Midbrain (tissue), 1 donor: ENCODE results near the gene THAP6.
"Not testable (repeated sequence)": the region's sequence is repeated elsewhere in the genome, so short reads cannot be mapped to it uniquely, and the experiment has no call there.

Experiments used
- DNase-seq: peaks from one replicate; lab custom pipeline; 2025; lab: John Stamatoyannopoulos, UW

The THAP6 gene

DNA sequence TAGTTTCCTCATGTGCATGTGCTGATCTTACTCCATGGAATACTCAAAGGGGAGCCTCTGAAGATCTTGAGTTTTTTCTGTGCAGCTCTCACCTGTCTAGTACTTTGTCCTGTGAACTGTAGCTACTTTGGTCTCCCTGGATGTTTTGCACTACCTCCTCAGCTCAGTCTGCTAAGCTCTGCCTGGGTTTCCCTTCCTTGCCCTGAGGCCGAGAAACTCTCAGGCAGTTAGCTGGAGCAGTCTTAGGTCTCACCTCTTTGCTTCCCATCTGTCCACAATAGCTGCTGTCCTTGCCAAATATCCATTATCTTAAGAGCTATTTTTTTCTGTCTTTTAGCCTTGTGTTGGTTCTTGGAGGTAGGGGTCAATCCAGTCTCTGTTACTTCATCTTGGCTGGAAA lies 11.6 kb downstream of the THAP6 start:
- DNase-seq = no peak

DNA sequence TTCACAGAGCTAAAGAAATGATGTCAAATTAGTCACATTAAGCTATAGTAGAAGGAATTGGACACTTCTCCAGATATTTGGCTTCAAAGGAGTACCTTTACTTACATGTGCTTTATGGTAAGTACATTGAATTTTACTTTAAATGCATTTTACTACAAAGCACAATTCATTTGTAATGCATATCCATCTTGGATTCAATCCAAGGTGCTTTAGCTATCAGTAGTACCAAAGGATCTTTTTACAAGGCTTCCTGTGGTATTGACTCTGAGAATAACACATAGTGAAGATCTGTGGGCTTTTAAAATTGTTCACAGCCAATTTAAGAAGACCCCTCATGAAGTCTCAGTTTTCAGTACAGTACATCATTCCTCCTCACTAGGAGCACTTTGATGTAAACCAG lies 13.2 kb downstream of the THAP6 start:
- DNase-seq = no peak

DNA sequence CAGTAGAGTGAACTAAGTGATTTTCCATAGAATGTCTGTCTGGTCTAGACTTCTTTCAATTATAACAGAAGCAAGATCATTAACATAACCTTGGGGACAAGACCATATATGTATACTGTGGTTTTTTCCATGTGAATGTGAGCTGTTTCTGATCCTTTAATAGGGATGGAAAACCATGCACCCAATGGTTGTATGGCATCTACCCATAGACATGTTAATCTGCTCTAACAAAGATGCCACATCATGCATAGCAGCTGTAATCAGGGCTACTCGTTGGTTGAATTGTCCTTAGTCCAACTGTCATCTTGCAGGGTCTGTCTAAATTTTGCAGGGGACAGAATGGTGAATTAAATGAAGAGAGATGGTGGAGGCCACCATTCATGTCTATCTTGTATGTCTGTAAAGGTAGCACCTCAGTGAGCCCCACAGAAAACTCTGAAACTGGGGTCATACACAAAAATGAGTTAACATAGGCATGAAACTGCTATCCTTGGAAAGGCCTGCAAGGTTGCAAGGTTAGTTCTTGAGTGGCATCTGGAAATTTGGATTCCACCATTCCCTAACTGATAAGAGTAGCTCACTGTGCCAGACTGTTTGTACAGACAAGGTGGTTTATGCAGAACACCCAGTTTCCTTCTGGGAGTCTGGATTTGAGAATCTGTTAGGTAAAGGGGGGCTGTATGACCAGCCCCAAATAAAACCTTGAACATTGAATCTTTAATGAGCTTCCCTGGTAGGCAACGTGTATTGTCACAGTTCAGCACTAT lies 16.5 kb downstream of the THAP6 start:
- DNase-seq = no peak

DNA sequence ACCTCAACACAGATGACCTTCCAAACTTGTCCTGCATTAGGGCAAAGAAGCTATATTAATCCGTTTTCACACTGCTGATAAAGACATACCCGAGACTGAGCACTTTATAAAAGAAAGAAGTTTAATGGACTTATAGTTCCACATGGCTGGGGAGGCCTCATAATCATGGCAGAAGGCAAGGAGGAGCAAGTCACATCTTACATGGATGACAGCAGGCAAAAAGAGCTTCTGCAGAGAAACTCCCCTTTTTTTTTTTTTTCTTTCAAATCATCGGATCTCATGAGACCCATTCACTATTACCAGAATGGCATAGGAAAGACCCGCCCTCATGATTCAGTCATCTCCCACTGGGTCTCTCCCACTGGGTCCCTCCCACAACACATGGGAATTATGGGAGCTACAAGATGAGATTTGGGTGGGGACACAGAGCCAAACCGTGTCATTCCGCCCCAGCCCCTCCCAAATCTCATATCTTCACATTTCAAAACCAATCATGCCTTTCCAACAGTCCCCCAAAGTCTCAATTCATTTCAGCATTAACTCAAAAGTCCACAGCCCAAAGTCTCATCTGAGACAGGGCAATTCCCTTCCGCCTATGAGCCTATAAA lies 17.4 kb downstream of the THAP6 start:
- not testable (repeated sequence) for DNase-seq

DNA sequence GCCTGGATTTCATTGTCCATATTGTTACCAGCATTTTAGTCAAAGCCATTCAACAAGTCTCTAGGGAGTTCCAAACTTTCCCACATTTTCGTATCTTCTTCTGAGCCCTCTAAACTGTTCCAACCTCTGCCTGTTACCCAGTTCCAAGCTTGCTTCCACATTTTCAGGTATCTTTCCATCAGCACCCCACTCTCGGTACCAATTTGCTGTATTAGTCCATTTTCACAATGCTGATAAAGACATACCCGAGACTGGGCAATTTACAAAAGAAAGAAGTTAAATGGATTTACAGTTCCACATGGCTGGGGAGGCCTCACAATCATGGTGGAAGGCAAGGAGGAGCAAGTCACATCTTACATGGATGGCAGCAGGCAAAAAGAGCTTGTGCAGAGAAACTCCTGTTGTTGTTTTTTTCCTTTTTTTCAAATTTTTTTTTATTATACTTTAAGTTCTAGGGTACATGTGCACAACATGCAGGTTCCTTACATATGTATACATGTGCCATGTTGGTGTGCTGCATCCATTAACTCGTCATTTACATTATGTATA lies 19.1 kb downstream of the THAP6 start:
- not testable (repeated sequence) for DNase-seq

DNA sequence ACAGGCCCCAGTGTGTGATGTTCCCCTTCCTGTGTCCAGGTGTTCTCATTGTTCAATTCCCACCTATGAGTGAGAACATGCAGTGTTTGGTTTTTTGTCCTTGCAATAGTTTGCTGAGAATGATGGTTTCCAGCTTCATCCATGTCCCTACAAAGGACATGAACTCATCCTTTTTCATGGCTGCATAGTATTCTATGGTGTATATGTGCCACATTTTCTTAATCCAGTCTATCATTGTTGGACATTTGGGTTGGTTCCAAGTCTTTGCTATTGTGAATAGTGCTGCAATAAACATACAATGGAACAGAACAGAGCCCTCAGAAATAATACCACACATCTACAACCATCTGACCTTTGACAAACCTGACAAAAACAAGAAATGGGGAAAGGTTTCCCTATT lies 19.7 kb downstream of the THAP6 start:
- DNase-seq = not testable (repeated sequence)

DNA sequence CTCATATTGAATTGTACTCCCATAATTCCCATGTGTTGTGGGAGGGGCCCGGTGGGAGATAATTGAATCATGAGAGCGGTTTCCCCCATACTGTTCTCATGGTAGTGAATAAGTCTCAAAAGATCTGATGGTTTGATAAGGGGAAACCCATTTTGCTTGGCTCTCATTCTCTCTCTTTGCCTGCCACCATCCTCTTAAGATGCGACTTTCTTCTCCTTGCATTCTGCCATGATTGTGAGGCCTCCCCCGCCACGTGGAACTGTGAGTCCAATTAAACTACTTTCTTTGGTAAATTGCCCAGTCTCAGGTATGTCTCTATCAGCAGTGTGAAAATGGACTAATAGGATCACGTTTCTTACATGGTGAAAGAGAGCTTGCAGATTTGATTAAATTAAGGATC lies 23.0 kb downstream of the THAP6 start:
- DNase-seq = not testable (repeated sequence)

DNA sequence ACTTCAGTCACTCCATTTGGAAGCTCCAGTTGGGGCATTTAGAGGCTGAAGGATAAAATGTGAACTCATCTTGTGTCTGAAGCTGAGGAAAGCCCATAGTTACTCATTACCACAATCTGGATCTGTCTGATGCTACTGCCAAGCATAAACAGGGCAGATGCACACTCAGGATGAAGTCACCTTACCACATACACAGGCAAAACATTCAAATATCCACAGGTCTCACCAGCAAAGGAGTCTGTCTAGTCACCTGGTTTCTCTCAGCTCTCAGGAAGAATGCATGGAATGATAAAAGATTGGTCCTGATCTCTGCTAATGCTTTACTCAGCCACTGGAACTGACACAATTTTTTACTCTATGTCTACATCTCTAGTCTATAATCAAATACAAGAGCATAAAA lies 28.6 kb downstream of the THAP6 start:
- no peak for DNase-seq

DNA sequence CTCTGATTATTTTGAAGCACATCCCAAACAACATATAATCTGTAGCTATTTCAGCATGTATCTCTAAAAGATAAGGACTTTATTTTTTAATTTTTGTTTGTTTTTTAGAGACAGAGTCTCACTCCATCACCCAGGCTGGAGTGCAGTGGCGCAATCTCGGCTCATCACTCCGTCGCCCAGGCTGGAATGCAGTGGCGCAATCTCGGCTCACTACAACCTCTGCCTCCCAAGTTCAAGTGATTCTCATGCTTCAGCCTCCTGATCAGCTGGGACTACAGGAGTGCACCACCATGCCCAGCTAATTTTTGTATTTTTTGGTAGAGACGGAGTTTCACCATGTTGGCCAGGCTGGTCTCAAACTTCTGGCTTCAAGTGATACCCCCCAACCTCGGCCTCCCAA lies 29.9 kb downstream of the THAP6 start:
- DNase-seq = not testable (repeated sequence)

DNA sequence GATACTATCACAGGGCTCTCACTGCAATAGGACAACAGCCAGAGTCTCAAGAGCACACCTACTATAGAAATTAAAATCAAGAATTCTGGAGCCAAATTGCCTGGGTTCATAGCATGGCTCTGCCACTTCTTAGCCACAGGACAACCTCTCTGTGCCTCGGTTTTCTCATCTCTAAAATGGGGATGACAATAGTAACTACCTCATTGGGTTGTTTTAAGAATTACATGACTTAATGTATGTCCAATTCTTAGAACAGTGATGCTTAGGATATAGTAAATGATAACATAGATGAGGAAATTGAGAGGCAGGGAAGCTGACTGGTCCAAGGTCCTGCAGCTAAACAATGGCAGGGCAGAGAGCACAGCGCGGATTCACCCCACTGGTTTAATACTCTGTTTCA lies 30.6 kb downstream of the THAP6 start:
- DNase-seq = no peak

DNA sequence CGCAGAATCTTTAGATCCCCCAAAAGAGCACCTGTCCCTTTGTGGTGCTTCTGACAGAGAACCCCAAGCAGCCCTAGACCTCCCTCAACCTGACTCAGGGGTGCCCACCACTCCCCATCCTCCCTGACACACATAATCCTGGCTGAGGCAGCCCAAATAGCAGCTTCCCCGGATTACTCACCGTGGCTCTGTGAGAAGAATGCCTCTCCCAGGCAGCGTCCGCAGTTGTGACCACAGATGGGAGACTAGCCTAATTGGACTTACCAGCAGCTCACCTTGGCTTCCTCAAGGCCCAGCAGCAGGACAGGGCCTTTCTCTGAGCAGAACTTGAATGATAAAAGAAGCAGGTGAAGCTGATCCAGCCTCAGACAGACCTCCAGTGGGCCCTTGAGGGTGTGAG lies 31.3 kb downstream of the THAP6 start:
- no peak for DNase-seq

DNA sequence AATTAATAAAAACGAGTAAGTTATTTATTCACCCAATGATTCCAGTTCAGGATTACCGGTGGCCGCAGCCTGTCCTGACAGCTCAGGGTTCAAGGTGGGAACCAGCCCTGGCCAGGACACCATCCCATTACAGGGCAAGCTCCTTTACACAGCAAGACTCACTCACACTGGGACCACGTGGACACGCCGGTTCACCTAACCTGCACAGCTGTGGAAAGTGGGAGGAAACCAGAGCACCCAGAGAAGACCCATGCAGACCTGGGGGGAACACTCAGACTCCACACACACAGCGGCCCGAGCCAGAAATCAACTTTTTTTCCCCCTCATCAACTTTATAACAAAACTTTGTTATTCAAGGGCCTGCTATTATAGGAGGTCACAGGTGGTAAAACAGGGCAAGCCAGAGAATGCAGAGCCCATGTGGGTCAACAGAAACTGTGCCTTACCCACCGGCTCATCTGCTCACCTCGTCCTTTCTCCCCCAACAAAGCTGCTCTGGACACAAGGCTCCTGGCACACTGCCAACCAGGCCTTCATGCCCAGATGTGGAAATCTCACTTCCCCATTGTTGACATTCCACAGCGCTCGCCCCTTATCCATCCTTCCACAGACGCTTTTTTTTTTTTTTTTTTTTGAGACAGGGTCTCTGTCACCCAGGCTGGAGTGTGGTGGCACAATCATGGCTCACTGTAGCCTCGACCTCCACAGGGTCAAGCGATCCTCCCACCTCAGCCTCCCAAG lies 33.5 kb downstream of the THAP6 start:
- DNase-seq = peak; percentile 0

DNA sequence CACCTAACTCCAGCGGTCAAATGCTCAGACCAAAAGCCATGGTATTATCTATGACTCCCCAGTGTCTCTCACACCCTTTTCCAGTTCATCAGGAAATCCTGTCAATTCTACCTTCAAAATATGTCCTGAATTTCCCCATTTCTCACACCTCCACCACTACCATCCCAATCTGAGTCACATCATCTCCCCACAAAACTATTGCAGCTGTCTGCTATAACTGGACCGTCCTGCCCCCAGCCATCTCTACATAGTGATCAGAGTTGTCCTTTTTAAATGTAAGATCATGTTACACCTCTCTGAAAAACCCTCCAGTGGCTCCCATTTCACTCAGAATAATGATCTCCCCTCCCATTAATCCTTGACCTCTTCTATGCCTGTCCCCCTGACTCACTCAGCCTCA lies 34.7 kb downstream of the THAP6 start:
- no peak for DNase-seq

DNA sequence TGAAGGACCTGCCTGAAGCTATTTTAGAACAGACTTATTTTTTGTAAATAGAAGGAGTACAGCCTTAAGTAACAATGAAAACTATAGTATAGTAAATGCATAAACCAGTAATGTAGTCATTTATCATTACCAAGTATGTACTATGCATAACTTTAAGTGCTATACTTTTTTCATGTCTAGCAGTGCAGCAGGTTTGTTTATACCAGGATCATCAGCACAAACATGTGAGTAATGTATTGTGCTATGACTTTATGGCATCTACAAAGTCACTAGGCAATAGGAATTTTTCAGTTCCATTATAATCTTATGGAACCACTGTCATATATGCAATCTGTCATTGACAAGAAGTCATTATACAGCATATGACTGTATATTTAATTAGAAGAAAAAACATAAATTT lies 38.2 kb downstream of the THAP6 start:
- no peak for DNase-seq

DNA sequence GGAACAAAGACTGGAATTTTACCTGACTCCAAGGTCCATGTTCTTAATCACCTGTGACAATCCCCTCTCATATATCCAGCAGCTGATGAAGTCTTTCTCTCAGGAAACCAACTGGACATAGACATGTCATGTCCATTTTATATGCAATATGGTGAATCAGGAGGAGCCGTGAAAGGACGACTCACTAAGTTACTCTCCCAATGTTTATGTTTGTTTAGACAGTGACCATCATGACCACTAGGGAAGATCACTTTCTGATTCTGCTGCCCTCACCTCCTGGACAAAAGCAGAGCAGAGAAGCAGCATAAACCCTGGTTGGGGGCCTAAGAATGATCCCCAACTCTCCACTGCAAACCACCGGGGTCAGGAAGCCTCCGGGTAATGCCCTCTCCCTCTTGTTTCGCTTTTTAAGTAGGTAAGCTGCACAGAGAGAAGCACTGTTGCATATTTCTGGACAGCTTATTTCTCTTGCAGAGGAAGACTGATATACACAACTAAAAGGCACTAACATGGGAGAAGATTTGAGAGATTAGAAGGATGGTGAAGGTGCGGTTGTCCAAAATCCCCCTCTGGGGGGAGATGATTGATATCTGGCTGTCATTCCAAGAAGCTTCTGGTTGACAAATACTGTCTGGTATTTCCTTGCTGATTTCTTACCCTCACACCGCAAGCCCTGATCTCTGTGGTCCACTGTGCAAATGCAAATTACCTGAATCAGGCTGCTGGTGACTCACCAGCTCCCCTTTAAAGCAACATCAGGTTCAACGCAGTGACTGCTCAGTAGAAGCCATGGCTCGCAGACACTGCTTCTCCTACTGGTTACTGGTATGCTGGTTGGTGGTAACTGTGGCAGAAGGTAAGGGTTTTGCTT lies 41.3 kb downstream of the THAP6 start, which contains the start of gene ODAPH:
TSS of gene ODAPH (plus strand) at position 773 of the 871 bp plus-strand sequence. CDS start at position 790, 17 bp downstream.
- DNase-seq = no peak

DNA sequence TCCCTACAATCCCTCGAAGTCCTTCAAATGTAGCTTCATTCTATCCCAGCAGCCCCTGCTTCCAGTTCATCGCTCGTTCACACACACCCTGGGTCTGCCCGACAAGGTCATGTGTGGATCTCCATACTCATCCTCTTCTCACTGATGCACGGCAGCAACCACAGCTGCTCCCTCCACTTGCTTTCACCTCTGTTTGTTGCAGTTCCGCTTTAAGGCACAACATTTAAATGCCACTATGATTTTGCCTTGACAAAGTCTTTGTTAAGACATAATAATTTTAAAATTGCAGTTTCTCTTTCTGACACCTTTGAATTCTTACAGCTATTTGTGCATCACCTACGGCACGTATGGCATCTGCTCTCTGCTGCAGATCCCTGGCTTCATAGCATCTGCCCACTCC lies 43.4 kb downstream of the THAP6 start:
- DNase-seq = no peak

DNA sequence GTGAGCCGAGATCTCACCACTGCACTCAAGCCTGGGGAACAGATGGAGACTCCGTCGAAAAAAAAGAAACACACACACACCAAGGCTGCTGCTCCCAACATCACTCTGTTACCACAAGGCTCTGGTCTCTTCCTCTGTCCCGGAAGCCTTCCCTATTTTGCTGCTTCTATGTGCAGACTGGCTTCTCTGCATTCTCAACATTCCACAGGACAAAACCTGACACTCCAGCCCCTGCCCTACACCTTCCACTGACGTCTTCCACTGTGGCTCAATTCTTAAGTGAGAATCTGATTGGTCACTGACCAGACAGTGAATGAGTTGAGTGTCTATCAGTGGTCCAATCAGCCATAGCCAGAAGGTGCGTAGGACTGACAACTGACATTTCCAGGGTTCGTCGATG lies 47.5 kb downstream of the THAP6 start:
- no peak for DNase-seq

DNA sequence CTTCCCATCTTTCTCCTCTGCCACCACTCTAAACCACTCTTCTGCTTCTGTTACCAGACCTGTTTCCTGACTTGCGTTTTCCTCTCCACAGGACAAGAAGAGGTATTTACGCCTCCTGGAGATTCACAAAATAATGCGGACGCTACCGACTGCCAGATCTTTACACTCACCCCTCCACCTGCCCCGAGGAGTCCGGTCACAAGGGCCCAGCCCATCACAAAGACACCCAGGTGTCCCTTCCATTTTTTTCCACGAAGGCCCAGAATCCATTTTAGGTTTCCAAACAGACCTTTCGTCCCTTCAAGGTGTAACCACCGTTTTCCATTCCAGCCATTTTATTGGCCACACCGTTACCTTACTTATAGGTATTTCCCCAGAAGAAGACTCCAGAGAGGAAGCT lies 49.8 kb downstream of the THAP6 start:
- DNase-seq = no peak

DNA sequence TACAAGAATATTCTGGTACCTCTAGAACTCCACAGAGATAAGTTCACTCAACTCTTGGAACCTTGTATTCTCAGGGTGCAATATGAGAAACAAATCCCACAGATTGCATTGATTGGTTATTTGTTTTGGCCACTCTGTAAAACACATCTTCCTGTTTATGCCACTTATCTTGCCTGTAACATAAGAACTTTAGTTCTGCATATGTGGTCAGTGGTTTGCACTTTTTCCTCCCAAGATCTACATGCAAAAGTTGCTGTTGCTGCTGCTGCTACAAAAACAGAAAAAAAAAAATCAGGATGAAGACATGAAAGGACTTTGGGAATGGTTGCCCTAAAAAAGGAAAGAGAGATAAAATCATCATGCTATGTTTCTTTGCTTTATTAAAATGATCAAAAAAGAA lies 51.2 kb downstream of the THAP6 start:
- DNase-seq = no peak

DNA sequence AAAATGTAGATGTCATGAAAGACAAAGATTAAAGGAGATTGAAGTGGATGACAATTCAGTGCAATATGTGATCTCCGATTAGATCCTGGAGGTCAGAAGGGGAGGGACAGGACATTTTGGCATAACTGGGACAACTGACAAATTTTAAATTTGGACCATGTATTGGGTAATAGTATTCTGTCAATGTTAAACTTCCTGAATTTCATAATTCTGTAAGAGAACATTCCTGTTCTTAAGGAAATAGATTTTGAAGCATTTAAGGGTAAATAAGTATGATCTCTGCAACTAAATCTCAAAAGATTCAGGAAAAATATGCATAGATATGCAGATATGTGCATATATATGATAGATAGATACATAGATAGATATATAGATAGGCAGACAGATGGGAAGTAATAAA lies 52.6 kb downstream of the THAP6 start:
- no peak for DNase-seq

DNA sequence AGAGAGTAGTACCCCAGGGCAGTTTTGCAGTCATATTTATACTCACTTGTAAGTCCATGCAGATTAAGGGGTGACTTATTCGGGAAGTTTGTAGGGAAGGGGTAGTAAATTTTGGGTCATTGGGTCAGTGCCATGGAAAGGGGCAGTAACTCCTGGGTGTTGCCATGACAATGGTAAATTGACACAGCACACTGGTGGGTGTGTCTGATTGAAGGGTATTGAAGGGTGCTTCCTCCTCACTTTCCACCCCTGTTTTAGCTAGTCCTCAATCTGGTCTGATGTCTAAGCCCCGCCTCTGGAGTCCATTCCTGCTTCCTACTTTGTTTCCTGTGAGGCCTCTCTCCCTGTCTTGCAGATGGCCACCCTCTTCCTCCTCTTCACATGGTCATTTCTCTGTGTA lies 53.5 kb downstream of the THAP6 start:
- no peak for DNase-seq
